Spinal cord (tissue), 10 donors: ENCODE measurements around the gene CCDC150. TPM values are rescaled to one million over a fixed set of nuclear protein-coding genes. Genes with fewer than 3 reads are reported as not detected.
A peak's percentile ranks its signal among the peaks of the same experiment; 100 is the strongest.

Source experiments
- DNase-seq, 6 donors: peaks; one replicate each; pipeline versions ENCODE4 v3.0.0 to v3.0.0-alpha.2; 2013 to 2015; ENCODE audit warnings: low spot score in 6 of 6, low read depth in 4 of 6
- H3K27ac ChIP-seq: one replicate; pipeline ENCODE4 v1.5.1; 2013; ENCODE audit warnings: low read depth, low read length, control low read depth
- H3K27me3 ChIP-seq: one replicate; pipeline ENCODE4 v1.6.1; 2013; ENCODE audit warnings: low read length; ENCODE audit not compliant: control insufficient read depth, insufficient read depth
- H3K36me3 ChIP-seq: one replicate; pipeline ENCODE4 v1.6.1; 2013; ENCODE audit warnings: low read length; ENCODE audit not compliant: control insufficient read depth, insufficient read depth
- H3K4me1 ChIP-seq: one replicate; pipeline ENCODE4 v1.6.1; 2013; ENCODE audit warnings: low read length; ENCODE audit not compliant: control insufficient read depth, insufficient read depth
- H3K4me3 ChIP-seq: one replicate; pipeline ENCODE4 v1.5.1; 2013; ENCODE audit warnings: low read depth, low read length, control low read depth
- H3K9me3 ChIP-seq: one replicate; pipeline ENCODE4 v1.6.1; 2013; ENCODE audit warnings: low read length; ENCODE audit not compliant: control insufficient read depth, insufficient read depth
- WGBS: methylation state at CpG from one replicate; pipeline ENCODE4 v1.1.5; 2013; ENCODE audit warnings: missing lambda C conversion rate; ENCODE audit not compliant: insufficient coverage; 5-methylcytosine and 5-hydroxymethylcytosine counted together
- long read RNA-seq, 4 donors: transcript quantifications; one replicate each; lab custom pipeline, GENCODE V29; 2026
- polyA plus RNA-seq, 2 donors: library from polyadenylated mRNA; unstranded; fragments of 120-200 nt; gene quantifications; one replicate each; pipeline ENCODE4 v1.2.1, GENCODE V29; 2013; ENCODE audit not compliant: insufficient read length in 2 of 2
- total RNA-seq, 2 donors: library from RNA; depleted of rRNA in 1 of 2; stranded (reverse); fragments of 120-200 nt in 1 of 2; fragments of >200 nt in 1 of 2; gene quantifications; one replicate each; pipeline versions ENCODE4 v1.2.3 to v1.2.4, GENCODE V29; 2013 to 2014
- donor health status: healthy.

Gene CCDC150
- total RNA-seq (10 to 100 TPM in 1 of 2 donors, 1 to 10 TPM in 1; 7.8 to 10.2 TPM), polyA plus RNA-seq (1 to 10 TPM; 6.8 to 7.9 TPM)
- long read RNA-seq, donor 1, result 0 reads
- long read RNA-seq, donor 2, result 0 reads
- long read RNA-seq, donor 3, result 0 reads
- long read RNA-seq, donor 4, result 0 reads

DNA sequence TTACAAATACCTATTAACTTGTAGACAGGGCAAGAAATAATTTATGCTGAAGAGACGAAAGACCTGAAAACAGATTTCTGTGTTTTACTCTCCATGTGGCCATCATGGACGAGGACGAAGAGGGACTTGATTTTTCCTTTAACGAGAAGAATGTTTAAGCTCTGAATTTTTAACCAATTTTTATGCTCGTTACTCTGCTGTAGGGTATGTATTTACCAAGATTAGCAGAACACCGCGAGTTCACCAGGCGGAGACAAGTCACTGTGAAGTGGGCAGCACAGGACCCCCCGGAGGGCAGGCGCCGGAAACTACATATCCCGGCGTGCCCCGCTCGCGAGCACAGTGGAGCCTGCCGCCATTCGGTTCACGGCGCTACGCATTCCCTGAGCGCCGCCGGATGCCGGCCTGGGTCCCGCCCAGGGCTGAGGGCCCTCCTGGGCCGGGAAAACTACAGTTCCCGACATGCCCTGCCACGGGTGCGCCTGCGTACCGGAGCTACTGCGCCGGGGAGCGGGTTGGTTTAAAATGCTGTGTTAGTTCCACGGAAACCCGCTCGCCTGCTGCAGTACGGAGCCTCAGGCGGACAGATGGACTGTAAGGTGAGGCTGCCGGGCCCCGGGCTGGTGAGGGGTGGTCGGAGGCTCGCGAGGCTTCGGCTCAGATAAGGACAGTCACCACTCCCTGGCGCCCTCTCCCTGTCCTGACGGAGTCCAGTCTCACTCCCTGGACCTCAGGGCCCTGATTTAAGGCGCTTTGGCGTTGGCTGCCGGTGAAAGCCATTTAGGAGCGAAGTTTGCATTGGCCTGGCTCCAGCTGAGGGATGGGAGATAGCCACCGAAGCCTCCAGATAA is at the start of gene CCDC150:
TSS of gene CCDC150 (plus strand) at position 536 of the 851 bp plus-strand sequence. CDS start at position 588, 52 bp downstream.
- Histone ChIP-seq H3K36me3 (no peaks in the 10 kb centered on the region), H3K27ac (no peak within 1 kb of the TSS), H3K4me1 (no peaks in the 10 kb centered on the region), H3K27me3 (no peaks in the 10 kb centered on the region), H3K4me3 (peak within 1 kb of the TSS; percentile 80), H3K9me3 (no peaks in the 10 kb centered on the region)
- DNase-seq, result peak; percentile 73 to 98 (median 88)
- WGBS, result 4% methylated on average over 49 of the region's 53 CpGs

DNA sequence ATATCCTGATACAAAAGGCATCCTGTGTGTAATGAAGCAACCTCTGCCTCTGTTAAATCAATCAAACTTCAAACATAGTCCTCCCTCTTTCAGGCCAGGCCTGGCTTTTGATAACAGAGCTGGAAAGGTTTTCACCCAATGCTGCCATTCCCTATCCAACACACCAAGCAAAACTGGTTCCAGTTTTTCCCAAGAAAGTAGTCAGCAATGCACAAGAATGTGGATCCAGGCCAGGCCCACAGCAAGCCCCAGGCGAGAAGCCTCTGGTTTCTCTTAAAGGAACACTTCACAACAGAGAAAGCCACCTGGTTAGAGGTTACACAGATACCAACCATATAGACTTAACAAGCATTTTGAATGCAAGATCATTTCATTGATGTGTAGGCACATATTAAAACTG is 49.2 kb upstream of the CCDC150 start:
- DNase-seq, result peak in 2 of 6 donors; percentile 44 to 50
- Histone ChIP-seq H3K4me3 (no peak overlapping the region), H3K36me3 (no peaks in the 10 kb centered on the region), H3K4me1 (peaks cover 7% of the 10 kb centered on the region), H3K27ac (no peak overlapping the region), H3K27me3 (no peaks in the 10 kb centered on the region), H3K9me3 (no peaks in the 10 kb centered on the region)
- no CpG with 5 or more reads among the region's 1 CpG for WGBS

DNA sequence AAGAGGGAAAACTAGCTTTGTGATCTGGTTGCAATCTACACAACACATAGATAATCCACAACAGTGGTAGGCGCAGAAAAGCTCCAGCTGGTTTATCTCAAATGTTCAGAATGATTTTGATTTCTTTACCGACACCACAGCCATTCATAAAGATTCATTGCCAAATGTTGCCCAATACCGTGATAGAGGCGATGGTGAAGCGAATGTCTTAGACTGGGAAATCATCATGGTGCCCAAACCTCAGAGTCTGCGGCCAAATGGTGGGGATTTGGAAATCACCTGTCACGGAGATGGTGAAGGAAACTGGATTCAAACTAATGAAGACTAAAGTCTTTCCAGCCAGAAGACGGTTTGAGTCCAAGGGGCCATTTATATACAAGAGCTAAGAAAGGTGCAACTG is 48.5 kb upstream of the CCDC150 start:
- Histone ChIP-seq H3K36me3 (no peaks in the 10 kb centered on the region), H3K9me3 (no peaks in the 10 kb centered on the region), H3K27me3 (no peaks in the 10 kb centered on the region), H3K4me1 (peaks cover 7% of the 10 kb centered on the region), H3K27ac (no peak overlapping the region), H3K4me3 (peak overlapping the region; percentile 73)
- DNase-seq, result peak in 1 of 6 donors; percentile 26
- WGBS, result 92% methylated on average over 2 of the region's 8 CpGs

DNA sequence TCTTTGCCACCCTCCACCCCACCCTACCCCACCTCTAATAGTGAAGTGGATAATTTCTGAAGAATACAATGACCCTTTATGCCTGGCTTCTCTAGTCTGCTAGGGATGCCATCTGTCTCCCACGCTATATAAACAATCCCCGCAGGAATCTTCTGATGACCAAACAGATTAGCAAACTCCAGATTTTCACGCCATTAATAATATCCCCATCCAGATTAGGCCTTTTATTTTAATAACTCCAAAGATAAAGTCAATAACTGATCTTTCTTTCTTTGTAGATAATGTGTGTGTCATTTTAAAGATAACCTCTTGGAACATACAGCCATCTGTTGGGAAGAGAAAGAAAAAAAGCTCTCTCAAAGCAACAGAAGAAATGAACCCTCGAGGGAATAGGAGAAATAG is 47.9 kb upstream of the CCDC150 start:
- H3K4me3 ChIP-seq, result peak overlapping the region; percentile 73
- no CpG with 5 or more reads among the region's 4 CpGs for WGBS
- no peaks in the 10 kb centered on the region for H3K27me3 ChIP-seq
- no peaks in the 10 kb centered on the region for H3K36me3 ChIP-seq
- peak in 2 of 6 donors; percentile 27 to 48 for DNase-seq
- no peak overlapping the region for H3K27ac ChIP-seq
- no peaks in the 10 kb centered on the region for H3K9me3 ChIP-seq
- peaks cover 7% of the 10 kb centered on the region for H3K4me1 ChIP-seq

DNA sequence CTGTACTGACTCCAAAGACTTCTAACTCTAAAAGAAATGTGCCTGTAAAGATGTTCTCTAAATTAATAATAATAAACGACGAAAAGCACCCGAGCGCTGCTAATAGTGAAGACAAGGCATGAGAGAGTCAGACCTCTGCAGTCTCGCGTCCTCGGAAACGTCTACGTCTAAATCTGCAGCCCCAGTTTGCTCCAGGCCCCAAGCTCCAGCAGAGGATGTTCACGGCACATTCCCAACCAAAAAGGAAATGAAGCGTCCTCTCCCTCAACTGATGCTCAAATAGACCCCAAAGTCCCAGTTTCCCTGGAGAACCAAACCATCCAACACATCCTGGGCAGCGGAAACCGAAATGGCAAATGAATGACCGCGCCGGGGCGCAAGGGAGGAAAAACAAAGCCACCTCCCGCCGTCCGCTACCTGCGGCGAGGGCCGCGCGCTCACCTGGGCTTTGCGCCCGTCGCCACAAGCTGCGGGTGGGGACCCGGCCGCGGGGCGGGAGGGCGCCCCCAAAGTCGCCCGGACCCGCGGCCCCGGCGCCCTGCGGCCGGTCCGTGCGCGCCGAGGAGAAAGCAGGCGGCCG is 47.1 kb upstream of the CCDC150 start:
- DNase-seq, result peak in 3 of 6 donors; percentile 45 to 89 (median 85)
- Histone ChIP-seq H3K27me3 (no peaks in the 10 kb centered on the region), H3K4me3 (peak overlapping the region; percentile 73), H3K36me3 (no peaks in the 10 kb centered on the region), H3K27ac (peak overlapping the region; percentile 84), H3K9me3 (no peaks in the 10 kb centered on the region), H3K4me1 (peaks cover 7% of the 10 kb centered on the region)
- under 1% methylated on average over 44 of the region's 48 CpGs for WGBS

DNA sequence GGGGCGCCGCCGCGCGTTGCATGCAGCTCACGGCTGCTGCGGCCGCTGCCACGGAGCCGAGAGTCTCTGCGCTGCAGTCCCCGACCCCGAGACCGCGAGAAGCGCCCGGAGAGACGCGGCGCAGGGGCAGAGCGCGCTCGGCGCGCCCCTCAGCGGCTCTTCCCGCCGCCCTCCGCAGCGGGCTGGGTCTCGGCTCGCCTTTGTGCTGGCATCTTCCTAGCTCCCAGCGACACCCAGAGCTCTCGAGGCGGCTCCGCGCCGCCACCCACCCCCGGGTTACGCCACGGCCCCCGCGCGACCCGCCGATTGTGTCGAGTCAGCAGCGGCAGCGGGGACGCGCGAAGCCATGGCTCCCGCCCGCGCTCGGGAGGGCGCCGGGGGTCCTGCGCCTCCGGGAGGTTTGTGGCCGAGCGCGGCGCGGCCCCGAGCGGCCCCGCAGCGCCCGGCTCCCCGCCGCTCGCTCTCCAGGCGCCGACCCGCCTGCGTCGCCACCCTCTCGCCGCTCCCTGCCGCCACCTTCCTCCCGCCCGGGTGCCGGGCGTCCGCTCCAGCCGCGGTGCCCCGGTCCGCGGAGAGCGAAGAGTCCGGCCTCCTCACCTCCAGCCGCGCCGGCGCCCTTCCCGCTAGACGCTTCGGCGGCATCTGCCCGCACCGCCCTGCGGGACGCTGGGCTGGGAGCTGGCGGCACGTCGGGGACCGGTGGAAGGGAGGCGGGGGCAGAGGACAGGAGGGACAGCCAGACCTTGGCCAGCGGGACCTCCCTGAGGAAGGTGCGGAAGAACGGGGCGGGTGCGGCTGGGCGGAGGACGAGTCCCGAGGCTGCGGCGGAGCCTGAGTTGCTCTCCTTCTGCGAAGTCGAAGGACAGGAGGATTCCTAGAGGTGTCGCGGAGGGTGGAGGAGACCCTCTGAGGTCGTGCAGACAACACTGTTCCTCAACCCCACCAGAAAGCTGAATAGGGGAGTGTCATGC is 46.3 kb upstream of the CCDC150 start, which contains the start of gene HECW2:
TSS of gene HECW2 (minus strand) at position 644 of the 971 bp plus-strand sequence.
- no peaks in the 10 kb centered on the region for H3K9me3 ChIP-seq
- peak within 1 kb of the TSS; percentile 73 for H3K4me3 ChIP-seq
- H3K27ac ChIP-seq, result peak within 1 kb of the TSS; percentile 84
- no peaks in the 10 kb centered on the region for H3K36me3 ChIP-seq
- H3K4me1 ChIP-seq, result peaks cover 7% of the 10 kb centered on the region
- H3K27me3 ChIP-seq, result no peaks in the 10 kb centered on the region
- DNase-seq, result peak in 5 of 6 donors; percentile 43 to 90 (median 62)
- under 1% methylated on average over 120 of the region's 125 CpGs for WGBS

DNA sequence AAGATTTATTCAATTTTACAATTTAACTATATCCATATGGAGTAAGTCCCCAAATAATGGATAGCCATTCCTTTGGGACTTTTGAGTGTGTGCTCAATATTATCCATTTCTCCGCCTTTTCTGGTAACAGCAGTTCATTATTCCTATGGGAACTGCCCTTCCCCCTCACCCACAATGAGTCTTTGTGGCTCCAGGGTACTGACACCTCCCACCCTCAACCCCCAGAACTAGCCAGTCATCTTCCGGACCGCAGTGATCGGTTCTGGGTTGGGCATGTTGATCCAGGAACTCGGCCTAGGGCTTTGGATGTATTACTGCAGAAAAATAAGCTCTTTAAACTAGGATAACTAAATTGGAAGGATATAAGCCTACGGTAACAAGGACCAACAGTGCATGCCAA is 45.4 kb upstream of the CCDC150 start:
- Histone ChIP-seq H3K4me1 (peaks cover 7% of the 10 kb centered on the region), H3K27me3 (no peaks in the 10 kb centered on the region), H3K4me3 (peak overlapping the region; percentile 65), H3K36me3 (no peaks in the 10 kb centered on the region), H3K9me3 (no peaks in the 10 kb centered on the region), H3K27ac (no peak overlapping the region)
- 50% methylated on average over 1 of the region's 6 CpGs for WGBS
- DNase-seq, result peak in 2 of 6 donors; percentile 29 to 38

DNA sequence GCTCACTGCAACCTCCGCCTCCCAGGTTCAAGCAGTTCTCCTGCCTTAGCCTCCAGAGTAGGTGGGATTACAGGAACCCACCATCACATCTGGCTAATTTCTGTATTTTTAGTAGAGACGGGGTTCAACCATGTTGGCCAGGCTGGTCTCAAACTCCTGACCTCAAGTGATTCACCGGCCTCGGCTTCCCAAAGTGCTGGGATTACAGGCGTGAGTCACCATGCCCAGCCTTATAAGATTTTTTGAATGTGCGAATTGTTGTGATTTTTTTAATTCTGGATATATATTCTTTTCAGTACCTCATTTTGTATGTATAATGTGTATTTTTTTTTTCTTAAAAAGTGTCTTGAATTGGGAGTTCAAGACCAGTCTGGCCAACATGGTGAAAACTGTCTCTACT is 42.0 kb upstream of the CCDC150 start:
- Histone ChIP-seq H3K27me3 (no peaks in the 10 kb centered on the region), H3K9me3 (no peaks in the 10 kb centered on the region), H3K27ac (no peak overlapping the region), H3K36me3 (no peaks in the 10 kb centered on the region), H3K4me3 (no peak overlapping the region), H3K4me1 (peaks cover 7% of the 10 kb centered on the region)
- 100% methylated on average over 1 of the region's 6 CpGs for WGBS
- DNase-seq, result no peak

DNA sequence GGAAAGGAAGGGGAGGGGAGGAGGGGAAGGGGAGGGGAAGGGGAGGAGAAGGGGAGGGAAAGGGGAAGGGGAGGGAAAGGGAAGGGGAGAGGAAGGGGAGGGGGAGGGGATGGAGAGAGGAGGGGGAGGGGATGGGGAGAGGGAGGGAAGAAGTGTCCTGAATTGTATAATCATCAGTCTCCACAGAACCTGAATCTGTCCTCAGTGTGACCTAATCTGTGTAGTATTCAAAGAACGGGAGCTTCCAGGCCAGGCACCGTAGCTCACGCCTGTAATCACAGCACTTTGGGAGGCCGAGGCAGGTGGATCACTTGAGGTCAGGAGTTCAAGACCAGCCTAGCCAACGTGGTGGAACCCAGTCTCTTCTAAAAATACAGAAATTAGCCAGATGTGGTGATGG is 41.1 kb upstream of the CCDC150 start:
- no peaks in the 10 kb centered on the region for H3K27me3 ChIP-seq

More for the DNA sequence above, 41.1 kb upstream of the CCDC150 start:
- no peak for DNase-seq
- Histone ChIP-seq H3K4me3 (no peak overlapping the region), H3K4me1 (peaks cover 6% of the 10 kb centered on the region), H3K27ac (no peak overlapping the region), H3K36me3 (no peaks in the 10 kb centered on the region), H3K9me3 (no peaks in the 10 kb centered on the region)
- WGBS, result 73% methylated on average over 4 of the region's 5 CpGs
